Measurements from ENCODE around the gene GRID2. TPM values are rescaled to one million over a fixed set of nuclear protein-coding genes. Genes with fewer than 3 reads are reported as not detected.

GRID2 gene
- total RNA-seq, 6 donors from 2014 or later, result 0.76 TPM; not detected in 5

DNA sequence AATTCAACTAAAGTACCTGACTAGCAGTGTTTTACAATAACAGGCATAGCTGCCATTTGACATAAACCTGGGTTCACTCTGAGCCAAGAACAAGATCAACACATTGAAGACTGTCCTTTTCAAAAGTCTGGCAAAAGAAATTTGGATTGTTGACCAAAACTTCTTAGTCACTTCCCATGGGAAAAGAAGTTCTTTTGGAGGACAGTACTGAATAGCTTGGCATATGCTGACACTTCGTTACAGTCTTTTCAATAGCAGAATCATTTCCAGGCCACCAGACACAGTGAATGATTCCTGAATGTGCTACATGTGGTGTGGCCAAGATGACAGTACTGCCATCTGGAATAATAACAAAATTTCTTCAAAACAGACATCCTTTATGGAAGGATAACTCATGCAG lies 560.3 kb downstream of the GRID2 start:
- Histone ChIP-seq H3K36me3 (no peaks in the 10 kb centered on the region), H3K4me3 (no peak overlapping the region), H3K27ac (no peak overlapping the region), H3K27me3 (no peaks in the 10 kb centered on the region), H3K9me3 (no peaks in the 10 kb centered on the region), H3K4me1 (no peaks in the 10 kb centered on the region)
- DNase-seq (no peak), ATAC-seq (ENCODE audit: low FRiP score in 2 of 2) (no peak)
- 72 to 85% methylated on average over 1 of the region's 1 CpG for WGBS, 2 donors
- TF ChIP-seq POLR2AphosphoS5 (IDR thresholded peaks at IDR 0.05), result no peak

DNA sequence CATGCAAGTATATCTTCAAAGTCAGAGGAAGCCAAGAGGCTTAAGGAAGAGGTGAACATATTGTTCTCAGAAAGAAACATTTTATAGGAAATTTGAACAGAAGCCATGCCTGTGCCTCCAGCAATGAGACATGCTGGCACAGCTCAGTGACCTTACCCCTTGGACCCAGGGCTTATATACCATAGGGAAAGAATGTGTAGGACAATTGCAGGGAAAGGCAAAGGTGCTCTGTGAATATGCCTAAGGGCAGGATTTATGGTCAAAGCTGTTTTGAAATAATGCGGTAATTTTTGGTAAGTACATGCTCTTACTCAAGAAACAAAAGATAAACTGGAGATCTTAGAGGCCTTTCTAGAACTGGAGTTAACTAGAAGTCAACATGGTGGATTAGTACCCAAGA lies 568.8 kb downstream of the GRID2 start:
- Histone ChIP-seq H3K4me1 (no peaks in the 10 kb centered on the region), H3K27ac (no peak overlapping the region), H3K27me3 (no peaks in the 10 kb centered on the region), H3K9me3 (no peaks in the 10 kb centered on the region), H3K36me3 (no peaks in the 10 kb centered on the region), H3K4me3 (no peak overlapping the region)
- TF ChIP-seq, protein P1, sequence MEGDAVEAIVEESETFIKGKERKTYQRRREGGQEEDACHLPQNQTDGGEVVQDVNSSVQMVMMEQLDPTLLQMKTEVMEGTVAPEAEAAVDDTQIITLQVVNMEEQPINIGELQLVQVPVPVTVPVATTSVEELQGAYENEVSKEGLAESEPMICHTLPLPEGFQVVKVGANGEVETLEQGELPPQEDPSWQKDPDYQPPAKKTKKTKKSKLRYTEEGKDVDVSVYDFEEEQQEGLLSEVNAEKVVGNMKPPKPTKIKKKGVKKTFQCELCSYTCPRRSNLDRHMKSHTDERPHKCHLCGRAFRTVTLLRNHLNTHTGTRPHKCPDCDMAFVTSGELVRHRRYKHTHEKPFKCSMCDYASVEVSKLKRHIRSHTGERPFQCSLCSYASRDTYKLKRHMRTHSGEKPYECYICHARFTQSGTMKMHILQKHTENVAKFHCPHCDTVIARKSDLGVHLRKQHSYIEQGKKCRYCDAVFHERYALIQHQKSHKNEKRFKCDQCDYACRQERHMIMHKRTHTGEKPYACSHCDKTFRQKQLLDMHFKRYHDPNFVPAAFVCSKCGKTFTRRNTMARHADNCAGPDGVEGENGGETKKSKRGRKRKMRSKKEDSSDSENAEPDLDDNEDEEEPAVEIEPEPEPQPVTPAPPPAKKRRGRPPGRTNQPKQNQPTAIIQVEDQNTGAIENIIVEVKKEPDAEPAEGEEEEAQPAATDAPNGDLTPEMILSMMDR (IDR thresholded peaks at IDR 0.05), result no peak
- TF ChIP-seq POLR2AphosphoS5 (IDR thresholded peaks at IDR 0.05), result no peak
- DNase-seq, result no peak
- 93 to 95% methylated on average over 1 of the region's 1 CpG for WGBS, 2 donors
- no peak for ATAC-seq (ENCODE audit: low FRiP score in 2 of 2)

DNA sequence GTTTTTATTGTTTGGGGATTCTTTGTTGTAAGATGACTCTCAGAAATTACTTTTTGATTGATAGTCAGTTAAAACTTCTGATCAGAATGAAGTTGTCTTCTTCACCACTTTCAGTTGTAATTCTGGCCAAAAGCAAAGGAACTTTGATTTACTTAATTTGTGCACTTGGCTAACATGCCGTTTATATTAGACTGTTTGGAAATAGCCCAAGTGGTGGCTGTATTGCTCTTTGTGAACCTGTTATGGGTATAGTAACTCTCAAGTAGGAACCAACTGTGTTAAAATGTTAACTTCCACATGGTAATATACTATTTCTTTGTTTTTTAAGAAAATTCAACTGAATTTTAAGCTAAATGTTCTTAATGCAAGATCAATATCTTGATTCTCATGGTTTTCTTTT lies 581.9 kb downstream of the GRID2 start:
- Histone ChIP-seq H3K27ac (no peak overlapping the region), H3K9me3 (no peaks in the 10 kb centered on the region), H3K4me1 (no peaks in the 10 kb centered on the region), H3K36me3 (no peaks in the 10 kb centered on the region), H3K4me3 (no peak overlapping the region), H3K27me3 (no peaks in the 10 kb centered on the region)
- 34 to 46% methylated on average over 1 of the region's 1 CpG for WGBS, 2 donors
- DNase-seq (no peak), ATAC-seq (ENCODE audit: low FRiP score in 2 of 2) (no peak)
- TF ChIP-seq, protein P1 (IDR thresholded peaks at IDR 0.05), result no peak
- TF ChIP-seq POLR2A (IDR thresholded peaks at IDR 0.05) (no peak), EP300 (IDR thresholded peaks at IDR 0.05) (no peak), POLR2AphosphoS5 (IDR thresholded peaks at IDR 0.05) (no peak)

DNA sequence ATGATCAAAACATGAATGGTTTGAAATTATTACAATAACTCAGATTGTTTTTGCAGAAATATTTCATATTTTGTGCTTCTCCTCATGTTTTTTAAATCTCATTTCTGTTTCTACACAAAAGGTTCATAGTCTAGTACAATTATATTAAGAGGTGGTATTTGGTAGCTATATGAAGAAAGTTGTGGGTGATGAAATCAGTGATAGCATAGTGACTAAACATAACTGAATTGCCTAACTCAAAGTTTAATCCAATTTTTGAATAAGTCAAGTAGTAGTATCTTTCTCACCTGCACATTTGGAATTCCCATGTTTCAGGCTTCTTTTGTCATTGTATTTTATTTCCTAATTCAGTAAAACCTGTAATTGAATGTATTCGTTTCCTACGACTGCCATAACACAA lies 648.7 kb downstream of the GRID2 start:
- H3K36me3 ChIP-seq, result no peaks in the 10 kb centered on the region
- no peaks in the 10 kb centered on the region for H3K4me1 ChIP-seq
- TF ChIP-seq, protein P1 (IDR thresholded peaks at IDR 0.05), result no peak
- TF ChIP-seq EP300 (IDR thresholded peaks at IDR 0.05), result no peak
- no peak for TF ChIP-seq POLR2A (IDR thresholded peaks at IDR 0.05)
- no peak for TF ChIP-seq POLR2AphosphoS5 (IDR thresholded peaks at IDR 0.05)
- no peaks in the 10 kb centered on the region for H3K9me3 ChIP-seq
- no peak overlapping the region for H3K4me3 ChIP-seq
- no peak overlapping the region for H3K27ac ChIP-seq
- DNase-seq (no peak), ATAC-seq (ENCODE audit: low FRiP score in 2 of 2) (no peak)
- whole genome bisulfite sequencing, 2 donors, result 82 to 86% methylated on average over 2 of the region's 2 CpGs
- no peaks in the 10 kb centered on the region for H3K27me3 ChIP-seq

DNA sequence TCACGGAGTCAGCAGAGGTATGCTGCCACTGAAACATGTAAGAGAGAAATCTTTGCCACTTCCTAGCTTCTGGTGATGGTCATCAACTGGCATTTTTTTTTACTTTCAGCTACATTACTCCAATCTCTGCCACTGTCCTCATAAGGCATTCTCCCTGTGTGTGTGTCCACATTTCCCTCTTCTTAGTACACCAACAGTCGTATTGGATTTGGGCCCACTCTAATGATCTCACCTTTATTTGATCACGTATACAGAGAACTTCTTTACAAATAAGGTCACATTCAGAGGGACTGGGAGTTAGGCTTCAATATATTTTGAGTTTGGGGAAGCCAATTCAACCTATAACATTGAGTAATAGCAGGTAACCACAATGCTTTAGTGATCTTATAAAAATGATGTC lies 649.1 kb downstream of the GRID2 start:
- H3K27ac ChIP-seq, result no peak overlapping the region

More for the DNA sequence above, 649.1 kb downstream of the GRID2 start:
- WGBS, 2 donors, result 81 to 90% methylated on average over 3 of the region's 3 CpGs
- TF ChIP-seq, protein P1 (IDR thresholded peaks at IDR 0.05), result no peak
- no peak for TF ChIP-seq POLR2AphosphoS5 (IDR thresholded peaks at IDR 0.05)
- no peak for TF ChIP-seq POLR2A (IDR thresholded peaks at IDR 0.05)
- no peak for TF ChIP-seq EP300 (IDR thresholded peaks at IDR 0.05)
- Histone ChIP-seq H3K27me3 (no peaks in the 10 kb centered on the region), H3K4me3 (no peak overlapping the region), H3K4me1 (no peaks in the 10 kb centered on the region), H3K9me3 (no peaks in the 10 kb centered on the region), H3K36me3 (no peaks in the 10 kb centered on the region)
- no peak for DNase-seq
- ATAC-seq (ENCODE audit: low FRiP score in 2 of 2), result no peak

Data from upper lobe of left lung (tissue), 6 donors.